ENCODE data around the gene RSBN1.

DNA sequence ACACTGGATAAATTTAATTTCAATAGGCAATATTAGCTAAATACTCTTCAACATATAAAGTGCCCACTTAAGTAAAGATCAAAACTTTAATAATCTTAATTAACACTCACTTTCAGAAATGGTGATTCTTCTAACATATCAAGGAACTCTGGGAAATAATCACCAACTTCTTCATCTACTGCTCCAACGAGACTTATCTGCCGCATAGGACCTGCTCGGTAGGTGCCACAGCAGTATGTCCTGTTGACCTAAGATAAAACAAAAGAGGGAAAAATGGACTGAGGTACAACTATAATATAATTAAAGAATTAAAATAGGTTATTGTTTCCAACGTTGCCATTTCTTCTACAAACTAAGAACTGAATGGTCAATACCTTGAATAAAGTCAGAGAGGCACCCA is 34.7 kb downstream of the RSBN1 start:
- TF ChIP-seq POLR2AphosphoS5 (IDR thresholded peaks at IDR 0.05), result no peak
- TF ChIP-seq, protein P1, sequence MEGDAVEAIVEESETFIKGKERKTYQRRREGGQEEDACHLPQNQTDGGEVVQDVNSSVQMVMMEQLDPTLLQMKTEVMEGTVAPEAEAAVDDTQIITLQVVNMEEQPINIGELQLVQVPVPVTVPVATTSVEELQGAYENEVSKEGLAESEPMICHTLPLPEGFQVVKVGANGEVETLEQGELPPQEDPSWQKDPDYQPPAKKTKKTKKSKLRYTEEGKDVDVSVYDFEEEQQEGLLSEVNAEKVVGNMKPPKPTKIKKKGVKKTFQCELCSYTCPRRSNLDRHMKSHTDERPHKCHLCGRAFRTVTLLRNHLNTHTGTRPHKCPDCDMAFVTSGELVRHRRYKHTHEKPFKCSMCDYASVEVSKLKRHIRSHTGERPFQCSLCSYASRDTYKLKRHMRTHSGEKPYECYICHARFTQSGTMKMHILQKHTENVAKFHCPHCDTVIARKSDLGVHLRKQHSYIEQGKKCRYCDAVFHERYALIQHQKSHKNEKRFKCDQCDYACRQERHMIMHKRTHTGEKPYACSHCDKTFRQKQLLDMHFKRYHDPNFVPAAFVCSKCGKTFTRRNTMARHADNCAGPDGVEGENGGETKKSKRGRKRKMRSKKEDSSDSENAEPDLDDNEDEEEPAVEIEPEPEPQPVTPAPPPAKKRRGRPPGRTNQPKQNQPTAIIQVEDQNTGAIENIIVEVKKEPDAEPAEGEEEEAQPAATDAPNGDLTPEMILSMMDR (IDR thresholded peaks at IDR 0.05), result no peak

Measured in esophagus muscularis mucosa (tissue), 3 donors.